NCI-H128 (cell line): Measurements from ENCODE around the gene FAM217B.

Experiments
- DNase-seq: peaks from one replicate; lab custom pipeline; 2025; ENCODE audit not compliant: unreplicated experiment; lab: John Stamatoyannopoulos, UW

Gene FAM217B

GRCh38 chr20:59972037-59972801, 32.0 kb downstream of the FAM217B start:
- no peak for DNase-seq

- DNase-seq: no peak
Observed at GRCh38 chr20:59976156-59976782, 36.1 kb downstream of the FAM217B start.

DNA sequence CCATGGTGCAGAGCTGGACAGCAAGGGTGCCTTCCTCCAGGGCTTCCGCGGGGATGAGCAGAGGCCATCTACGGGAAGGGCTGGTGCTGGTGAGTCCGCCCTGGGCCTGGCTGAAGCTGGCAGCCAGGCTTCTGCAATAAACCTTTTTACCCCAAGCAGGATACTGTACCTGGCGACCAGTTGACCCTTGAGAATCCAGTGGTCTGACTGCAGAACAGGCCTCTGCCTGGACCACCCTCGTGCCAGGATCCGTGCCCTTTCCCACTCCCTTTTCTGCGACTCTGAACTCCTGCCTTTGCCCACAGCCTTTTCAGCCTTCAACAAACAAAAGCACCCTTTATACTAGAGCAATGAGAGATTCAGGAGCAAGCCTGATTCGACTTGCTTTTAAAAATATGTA, 36.9 kb downstream of the FAM217B start:
- DNase-seq: no peak

DNA sequence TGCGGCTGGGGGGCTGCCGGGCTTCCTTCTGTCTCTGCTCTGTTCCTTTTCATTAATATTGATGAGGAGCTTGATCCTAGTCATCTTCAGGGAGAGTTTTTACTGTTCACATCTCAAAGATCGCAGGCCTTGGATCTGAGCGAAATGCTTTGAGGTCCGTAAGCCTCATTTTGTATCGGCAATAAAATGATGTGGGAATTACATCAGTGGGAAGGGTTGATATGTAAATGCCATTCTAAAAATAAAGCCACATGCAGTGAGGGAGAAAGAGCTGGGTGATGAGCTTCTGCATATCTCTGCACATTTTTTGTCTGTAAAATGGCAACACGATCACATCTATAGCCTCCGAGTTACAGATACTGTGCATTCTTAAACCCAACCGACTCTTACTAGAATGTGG, 42.9 kb downstream of the FAM217B start:
- no peak for DNase-seq

DNA sequence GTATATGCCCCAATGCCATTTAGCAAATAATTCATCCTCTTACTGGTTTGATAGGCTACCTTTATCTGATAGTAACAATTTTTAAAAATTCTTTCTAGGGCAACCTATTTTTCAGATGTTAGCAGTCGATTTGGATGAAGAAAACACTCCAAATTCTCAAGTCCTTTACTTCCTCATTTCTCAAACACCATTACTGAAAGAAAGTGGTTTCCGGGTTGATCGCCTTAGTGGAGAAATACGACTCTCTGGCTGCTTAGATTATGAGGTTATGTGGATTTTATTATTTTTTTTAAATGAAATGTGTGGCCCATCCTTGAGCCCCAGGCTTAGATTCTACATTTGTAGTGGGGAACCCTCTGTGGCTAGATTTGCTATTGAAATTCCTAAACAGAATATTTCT, 44.4 kb downstream of the FAM217B start:
- no peak for DNase-seq

GRCh38 chr20:59985164-59985563, 45.0 kb downstream of the FAM217B start:
- no peak for DNase-seq

DNA sequence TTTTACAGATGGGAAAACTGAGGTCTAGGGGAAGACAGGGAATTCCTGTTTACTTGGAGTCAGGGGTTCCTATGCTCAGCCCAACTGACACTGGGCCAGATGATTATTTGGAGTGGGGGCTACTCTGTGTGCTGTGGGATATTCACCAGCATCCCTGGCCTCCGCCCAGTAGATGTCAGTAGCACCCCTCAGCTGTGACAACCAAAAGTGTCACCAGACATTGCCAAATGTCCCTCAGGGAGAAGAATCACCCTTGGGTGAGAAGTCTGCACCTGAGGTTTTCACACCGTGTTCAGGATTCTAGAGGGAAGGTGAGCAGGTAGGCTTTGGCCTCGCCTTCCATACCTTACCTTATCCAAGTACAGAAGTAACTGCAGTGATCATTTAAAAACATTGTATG, 45.7 kb downstream of the FAM217B start:
- no peak for DNase-seq

DNA sequence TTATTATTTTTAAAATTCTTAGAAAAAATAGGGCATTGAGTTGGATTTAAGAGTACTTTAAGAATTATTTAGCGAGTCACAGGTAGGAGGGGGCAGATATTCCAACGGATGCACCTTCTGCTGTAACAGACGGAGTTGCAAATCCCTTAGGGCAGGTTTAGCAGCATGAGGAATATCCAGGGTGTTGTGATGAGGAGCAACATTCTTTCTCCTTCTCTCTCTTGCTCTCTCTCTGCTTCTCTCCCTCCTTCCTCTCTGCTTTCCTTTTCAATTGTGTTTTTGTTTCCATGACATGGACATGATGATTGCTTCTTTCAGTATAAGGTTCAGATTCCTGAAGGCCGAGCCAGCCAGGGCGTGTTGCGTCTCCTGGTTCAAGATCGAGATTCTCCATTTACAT, 46.9 kb downstream of the FAM217B start:
- no peak for DNase-seq

- no peak for DNase-seq
Observed at GRCh38 chr20:59988141-59988540, 48.0 kb downstream of the FAM217B start.

GRCh38 chr20:59992526-59993084, 52.4 kb downstream of the FAM217B start:
- no peak for DNase-seq

DNA sequence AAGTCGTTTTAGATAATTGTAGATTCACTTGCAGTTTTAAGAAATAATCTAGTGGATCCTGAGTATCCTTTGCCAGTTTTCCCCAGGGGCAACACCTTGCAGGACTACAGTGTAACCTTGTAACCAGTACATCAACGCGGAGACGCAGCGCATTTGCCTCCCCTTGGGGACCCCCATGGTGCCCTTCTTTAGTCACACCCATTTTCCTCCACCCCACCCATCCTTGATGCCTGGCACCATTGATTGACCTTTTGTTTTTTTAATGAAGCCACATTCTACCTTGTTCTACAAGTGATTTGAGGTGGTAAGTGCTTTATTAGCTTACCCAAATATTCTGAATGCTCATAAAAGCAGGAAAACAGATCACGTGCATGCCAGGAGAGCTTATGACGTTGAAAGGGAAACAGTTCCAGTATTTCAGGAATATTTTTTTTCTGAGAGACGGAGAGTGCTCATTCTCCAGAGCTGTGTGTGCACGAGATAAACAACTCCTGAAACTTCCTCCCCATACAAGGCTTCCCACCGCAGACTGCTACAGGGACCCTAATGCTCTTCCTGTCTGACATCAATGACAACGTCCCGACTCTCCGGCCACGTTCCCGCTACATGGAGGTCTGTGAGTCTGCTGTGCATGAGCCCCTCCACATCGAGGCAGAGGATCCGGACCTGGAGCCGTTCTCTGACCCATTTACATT, 53.7 kb downstream of the FAM217B start:
- DNase-seq: no peak

DNA sequence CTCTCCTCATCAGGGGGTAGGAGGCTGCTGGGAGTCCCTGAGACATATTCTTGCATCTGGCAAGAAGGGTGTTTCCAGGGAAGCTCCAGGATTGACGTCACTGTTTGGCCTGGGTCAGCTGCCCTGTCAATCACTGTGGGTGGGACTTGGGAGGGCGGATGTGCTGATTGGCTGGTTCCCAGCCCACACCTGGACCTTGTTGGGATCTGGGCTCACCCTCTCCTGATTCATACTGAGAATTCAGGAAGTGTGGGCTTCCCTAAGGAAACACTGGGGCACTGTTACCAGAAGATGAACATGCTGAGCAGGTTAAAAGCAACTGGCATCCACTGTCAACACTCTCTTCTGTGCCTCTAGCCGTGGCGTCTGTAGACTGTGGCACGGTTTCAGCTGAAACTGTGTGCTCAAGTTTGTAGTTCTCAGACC, 54.5 kb downstream of the FAM217B start:
- DNase-seq: no peak

DNA sequence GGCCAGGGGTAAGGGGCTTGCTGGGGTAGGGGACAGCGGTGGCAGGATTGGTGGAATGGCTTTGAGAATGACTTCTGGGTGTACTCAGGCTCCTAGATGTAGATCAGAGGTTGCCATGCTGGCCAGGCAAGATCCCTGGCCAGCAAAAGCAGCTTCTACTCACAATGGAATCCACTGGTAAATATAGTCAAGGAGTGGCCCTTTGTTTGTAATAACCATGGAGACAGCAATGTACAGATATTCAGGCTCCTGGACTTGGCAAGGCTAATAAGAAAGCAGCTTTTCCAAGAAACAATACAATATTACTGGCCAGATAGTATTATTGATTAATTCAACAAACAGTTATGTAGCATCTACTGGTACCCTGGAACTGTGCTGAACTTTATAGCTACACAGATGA, 55.9 kb downstream of the FAM217B start:
- no peak for DNase-seq

- no peak for DNase-seq
Observed at GRCh38 chr20:59997896-59998295, 57.7 kb downstream of the FAM217B start.
